Activated CD8-positive, alpha-beta memory T cell treated with anti-CD3 and anti-CD28 coated beads, Interleukin-2, amount 50 U/mL, for 4 hours (primary cell): ENCODE results near the gene GBGT1.

Experiments
- DNase-seq: peaks from one replicate; pipeline ENCODE4 v3.0.0-alpha.2; 2020

Gene GBGT1

GRCh38 chr9:133124123-133124906, 39.4 kb downstream of the GBGT1 start:
- DNase-seq, result no peak

GRCh38 chr9:133122935-133123611, 40.6 kb downstream of the GBGT1 start:
- DNase-seq, result no peak

GRCh38 chr9:133122605-133122934, 41.1 kb downstream of the GBGT1 start:
- DNase-seq, result no peak

- no peak for DNase-seq
Observed at GRCh38 chr9:133121915-133122550, 41.7 kb downstream of the GBGT1 start.

- DNase-seq, result peak; percentile 91
Observed at GRCh38 chr9:133121198-133121914, 42.4 kb downstream of the GBGT1 start, which contains the start of gene RALGDS. Gene RALGDS (minus strand): TSS chr9:133121240. CDS start chr9:133121154, 86 bp downstream.

- DNase-seq, result no peak
Observed at GRCh38 chr9:133120501-133121197, 43.1 kb downstream of the GBGT1 start.

- no peak for DNase-seq
Observed at GRCh38 chr9:133119846-133120500, 43.7 kb downstream of the GBGT1 start.

- no peak for DNase-seq
Observed at GRCh38 chr9:133119103-133119845, 44.4 kb downstream of the GBGT1 start.

GRCh38 chr9:133118568-133118967, 45.1 kb downstream of the GBGT1 start:
- no peak for DNase-seq

- no peak for DNase-seq
Observed at GRCh38 chr9:133118179-133118520, 45.6 kb downstream of the GBGT1 start.

GRCh38 chr9:133117271-133118178, 46.2 kb downstream of the GBGT1 start:
- DNase-seq, result no peak

GRCh38 chr9:133116346-133117231, 47.1 kb downstream of the GBGT1 start:
- no peak for DNase-seq

- DNase-seq, result peak; percentile 44
Observed at GRCh38 chr9:133115604-133116345, 47.9 kb downstream of the GBGT1 start.

- no peak for DNase-seq
Observed at GRCh38 chr9:133114886-133115603, 48.7 kb downstream of the GBGT1 start.

- no peak for DNase-seq
Observed at GRCh38 chr9:133113949-133114885, 49.5 kb downstream of the GBGT1 start.

GRCh38 chr9:133113163-133113948, 50.4 kb downstream of the GBGT1 start:
- DNase-seq, result no peak
